B cell (primary cell): ENCODE measurements around the gene HTRA1. TPM values are rescaled to one million over a fixed set of nuclear protein-coding genes. Genes with fewer than 3 reads are reported as not detected.

ENCODE experiments used
- ATAC-seq: fragments of 200-7000 bp; cut with Tn5 transposase; one replicate; pipeline ENCODE4 v1.10.0; 2021; ENCODE audit warnings: low read depth, mild to moderate bottlenecking, moderate number of reproducible peaks, moderate library complexity
- CTCF ChIA-PET: fragments of 350-600 bp; sonication (Branson Sonifier 250); formaldehyde crosslinking; loops from one replicate; lab custom pipeline; 2021; ENCODE audit warnings: antibody characterized with exemption, inconsistent platforms; lab: Charles Lee
- POLR2A ChIA-PET: fragments of 350-600 bp; sonication (Branson Sonifier 250); formaldehyde crosslinking; loops from one replicate; lab custom pipeline; 2021; ENCODE audit warnings: antibody characterized with exemption; lab: Charles Lee
- DNase-seq: peaks from one replicate; pipeline ENCODE4 v3.0.0; 2013
- H2AFZ ChIP-seq: 2 replicates; pipeline ENCODE4 v1.6.1; 2012; ENCODE audit warnings: mild to moderate bottlenecking, low read depth, low read length; ENCODE audit not compliant: insufficient read depth, poor library complexity, severe bottlenecking
- H3K27ac ChIP-seq, 2 donors: 1 replicate in 1 of 2; 2 replicates in 1 of 2; pipeline ENCODE4 v1.5.1; 2012 to 2013; ENCODE audit warnings: low read length in 2 of 2, mild to moderate bottlenecking in 2 of 2, moderate library complexity in 1 of 2
- H3K27me3 ChIP-seq, 4 experiments: fragments of 200-600 bp in 1 of 4; sonication (generic) in 1 of 4; replicated peaks in 1 of 4; 1 replicate in 2 of 4; 2 replicates in 2 of 4; pipeline versions ENCODE4 v1.6.1 to v1.7.0; 2013 to 2016; ENCODE audit warnings: low read length in 3 of 4, mild to moderate bottlenecking in 2 of 4, mixed read lengths in 1 of 4, moderate library complexity in 1 of 4; ENCODE audit not compliant: insufficient read depth in 4 of 4, control insufficient read depth in 3 of 4; ENCODE audit errors: control extremely low read depth in 1 of 4
- H3K36me3 ChIP-seq, 2 experiments: replicated peaks in 1 of 2; 1 replicate in 1 of 2; 2 replicates in 1 of 2; pipeline versions ENCODE4 v1.6.1 to v1.7.1; 2013; ENCODE audit warnings: low read length in 1 of 2; ENCODE audit not compliant: insufficient read depth in 2 of 2, control insufficient read depth in 1 of 2; ENCODE audit errors: control extremely low read depth in 1 of 2, extremely low read depth in 1 of 2
- H3K4me1 ChIP-seq, 2 donors: fragments of 200-600 bp in 1 of 2; sonication (generic) in 1 of 2; 1 replicate in 1 of 2; 2 replicates in 1 of 2; pipeline versions ENCODE4 v1.5.1 to v1.6.1; 2013 to 2017; ENCODE audit warnings: low read length in 2 of 2; ENCODE audit not compliant: control insufficient read depth in 2 of 2, insufficient read depth in 2 of 2
- H3K4me2 ChIP-seq: replicated peaks from 2 replicates; pipeline ENCODE3; 2012; ENCODE audit warnings: mild to moderate bottlenecking, low read depth, low read length; ENCODE audit not compliant: poor library complexity, severe bottlenecking
- H3K4me3 ChIP-seq, 5 experiments: fragments of 200-600 bp in 1 of 5; sonication (generic) in 1 of 5; 1 replicate in 3 of 5; 2 replicates in 2 of 5; pipeline versions ENCODE4 v1.5.1 to v1.7.0; 2011 to 2016; ENCODE audit warnings: low read length in 4 of 5, mild to moderate bottlenecking in 4 of 5, low read depth in 2 of 5, control low read depth in 1 of 5, moderate library complexity in 1 of 5; ENCODE audit not compliant: insufficient read depth in 1 of 5; ENCODE audit errors: control extremely low read depth in 1 of 5, extremely low read depth in 1 of 5
- H3K79me2 ChIP-seq: fragments of 200-600 bp; sonication (generic); one replicate; pipeline ENCODE4 v1.6.0; 2016; ENCODE audit warnings: low read length; ENCODE audit not compliant: control insufficient read depth, insufficient read depth
- H3K9ac ChIP-seq: fragments of 200-600 bp; sonication (generic); 2 replicates; pipeline ENCODE4 v1.6.1; 2017; ENCODE audit warnings: mild to moderate bottlenecking, low read length, moderate library complexity
- H3K9me3 ChIP-seq, 3 donors: one replicate each; pipeline versions ENCODE4 v1.6.1 to v1.7.1; 2013; ENCODE audit warnings: low read length in 2 of 3; ENCODE audit not compliant: control insufficient read depth in 2 of 3, insufficient read depth in 1 of 3; ENCODE audit errors: control extremely low read depth in 1 of 3
- H4K20me1 ChIP-seq: 2 replicates; pipeline ENCODE4 v1.6.0; 2012; ENCODE audit warnings: mild to moderate bottlenecking, low read length; ENCODE audit not compliant: insufficient read depth, control insufficient read depth, poor library complexity, severe bottlenecking
- H3K27ac Mint-ChIP-seq: one replicate; pipeline ENCODE4 v1.8.0; 2021; ENCODE audit warnings: mixed read lengths
- H3K27me3 Mint-ChIP-seq: one replicate; pipeline ENCODE4 v1.8.0; 2021; ENCODE audit warnings: mixed read lengths
- H3K4me1 Mint-ChIP-seq: one replicate; pipeline ENCODE4 v1.8.0; 2021; ENCODE audit warnings: mixed read lengths
- H3K4me3 Mint-ChIP-seq: one replicate; pipeline ENCODE4 v1.8.0; 2021; ENCODE audit warnings: mixed read lengths
- H3K9me3 Mint-ChIP-seq: one replicate; pipeline ENCODE4 v1.8.0; 2022; ENCODE audit warnings: mixed read lengths; ENCODE audit not compliant: insufficient read depth
- CTCF ChIP-seq: fragments of 200-600 bp; IDR thresholded peaks from one replicate; pipeline ENCODE4 v1.8.0; 2022; ENCODE audit warnings: antibody characterized with exemption, mild to moderate bottlenecking
- EZH2 ChIP-seq: IDR thresholded peaks from 2 replicates; pipeline ENCODE4 v1.6.1; 2012; ENCODE audit warnings: borderline replicate concordance, low read depth, mild to moderate bottlenecking, moderate library complexity, low read length; ENCODE audit not compliant: insufficient read depth, poor library complexity, severe bottlenecking
- WGBS: methylation state at CpG from one replicate; pipeline ENCODE4 v1.1.5; 2013; ENCODE audit warnings: missing lambda C conversion rate; ENCODE audit not compliant: insufficient coverage; 5-methylcytosine and 5-hydroxymethylcytosine counted together
- intact Hi-C: fragments of 100-400 bp; cut with micrococcal nuclease; formaldehyde crosslinking; loops from one replicate; pipeline ENCODE4 v1.10.0; 2022
- polyA plus RNA-seq: library from polyadenylated mRNA; depleted of rRNA; stranded (reverse); fragments of >200 nt; gene quantifications from 2 replicates; pipeline ENCODE4 v1.2.3, GENCODE V29; 2012
- total RNA-seq, 2 donors: library from RNA; stranded (reverse); fragments of 120-200 nt in 1 of 2; gene quantifications; 1 replicate in 1 of 2; 2 replicates in 1 of 2; pipeline versions ENCODE4 v1.2.3 to v1.2.4, GENCODE V29; 2013 to 2022

The HTRA1 gene
- total and polyA plus RNA-seq, 2 donors (not counting 1 experiment from before 2014, with no cell fraction given), result not detected

- H3K36me3 ChIP-seq, result no peaks in the 10 kb centered on the region
- H2AFZ ChIP-seq, result no peak overlapping the region
- H3K79me2 ChIP-seq, result no peaks in the 10 kb centered on the region
- 82% methylated on average over 23 of the region's 26 CpGs for WGBS
- H3K4me3 Mint-ChIP-seq, result no peak overlapping the region
- peaks cover 33% of the 10 kb centered on the region for H3K27me3 Mint-ChIP-seq
- H3K4me2 ChIP-seq, result no peak overlapping the region
- H3K4me1 ChIP-seq, result no peaks in the 10 kb centered on the region
- no peaks in the 10 kb centered on the region for H4K20me1 ChIP-seq
- no peaks in the 10 kb centered on the region for H3K4me1 Mint-ChIP-seq
- no peak overlapping the region for H3K4me3 ChIP-seq
- intact Hi-C loops, result no loop called here
- H3K9me3 Mint-ChIP-seq, result no peaks in the 10 kb centered on the region
- H3K27ac Mint-ChIP-seq, result no peak overlapping the region
- ChIA-PET CTCF (no interaction called here), POLR2A (no interaction called here)
- no peaks in the 10 kb centered on the region for H3K27me3 ChIP-seq
- no peak overlapping the region for H3K27ac ChIP-seq
- DNase-seq (no peak), ATAC-seq (no peak)
- TF ChIP-seq EZH2 (no peak), CTCF (no peak)
- H3K9ac ChIP-seq, result no peak overlapping the region
- H3K9me3 ChIP-seq, result no peaks in the 10 kb centered on the region
Measured at GRCh38 chr10:122490786-122491680, 29.7 kb downstream of the HTRA1 start.

DNA sequence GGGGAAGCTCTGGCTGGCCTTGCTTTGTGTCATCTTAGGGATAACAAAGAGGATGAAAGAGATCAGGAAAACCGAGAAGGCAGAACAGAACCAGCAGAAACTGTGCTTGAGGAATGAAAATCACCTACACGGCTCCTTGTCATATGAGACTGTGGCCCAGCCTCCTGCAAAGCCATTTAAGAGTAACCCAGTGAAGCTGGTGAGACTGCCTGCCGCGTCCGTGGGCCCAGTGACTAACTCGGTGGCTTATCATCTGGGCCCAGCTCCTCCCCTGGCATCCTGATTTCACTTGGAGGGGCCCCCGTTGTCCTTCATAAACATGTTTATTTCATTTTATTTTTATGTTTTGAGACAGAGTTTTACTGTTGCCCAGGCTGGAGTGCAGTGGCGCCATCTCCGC, 30.7 kb downstream of the HTRA1 start:
- DNase-seq (no peak), ATAC-seq (no peak)
- ChIA-PET CTCF (no interaction called here), POLR2A (no interaction called here)
- H3K27me3 ChIP-seq, result no peaks in the 10 kb centered on the region
- Mint-ChIP-seq H3K9me3 (no peaks in the 10 kb centered on the region), H3K4me1 (no peaks in the 10 kb centered on the region), H3K27ac (no peak overlapping the region), H3K27me3 (peaks cover 32% of the 10 kb centered on the region), H3K4me3 (no peak overlapping the region)
- no peak overlapping the region for H3K27ac ChIP-seq
- no peak overlapping the region for H2AFZ ChIP-seq
- H3K4me1 ChIP-seq, result no peaks in the 10 kb centered on the region
- H3K9me3 ChIP-seq, result no peaks in the 10 kb centered on the region
- WGBS, result 94% methylated on average over 8 of the region's 9 CpGs
- H3K9ac ChIP-seq, result no peak overlapping the region
- no peaks in the 10 kb centered on the region for H4K20me1 ChIP-seq
- H3K4me2 ChIP-seq, result no peak overlapping the region
- no peaks in the 10 kb centered on the region for H3K36me3 ChIP-seq
- H3K79me2 ChIP-seq, result no peaks in the 10 kb centered on the region
- no peak overlapping the region for H3K4me3 ChIP-seq
- TF ChIP-seq CTCF (no peak), EZH2 (no peak)
- intact Hi-C loops, result no loop called here
